HFFc6 (cell line): Measurements from ENCODE around the gene RAB3IP. TPM values are rescaled to one million over a fixed set of nuclear protein-coding genes. Genes with fewer than 3 reads are reported as not detected.
"Not testable (repeated sequence)": the region's sequence is repeated elsewhere in the genome, so short reads cannot be mapped to it uniquely, and the experiment has no call there.

Source experiments
- DNase-seq: peaks from one replicate; pipeline ENCODE4 v3.0.0-alpha.2; 2018
- H3K27ac Mint-ChIP-seq: 2 replicates; pipeline ENCODE4 v1.8.0; 2020; ENCODE audit warnings: mild to moderate bottlenecking, mixed read lengths
- H3K27me3 Mint-ChIP-seq: 2 replicates; pipeline ENCODE4 v1.8.0; 2021; ENCODE audit warnings: mild to moderate bottlenecking, moderate library complexity, mixed read lengths; ENCODE audit not compliant: insufficient read depth
- H3K36me3 Mint-ChIP-seq: 2 replicates; pipeline ENCODE4 v1.8.0; 2021; ENCODE audit warnings: low read depth, mixed read lengths
- H3K4me1 Mint-ChIP-seq: 2 replicates; pipeline ENCODE4 v1.8.0; 2020; ENCODE audit warnings: low read depth, mixed read lengths
- H3K4me3 Mint-ChIP-seq: 2 replicates; pipeline ENCODE4 v1.8.0; 2020; ENCODE audit warnings: mild to moderate bottlenecking, moderate library complexity, mixed read lengths
- H3K9me3 Mint-ChIP-seq: 2 replicates; pipeline ENCODE4 v1.8.0; 2020; ENCODE audit warnings: mild to moderate bottlenecking, mixed read lengths
- CTCF ChIP-seq: fragments of 200-600 bp; sonication (generic); IDR thresholded peaks from 2 replicates; pipeline ENCODE4 v1.5.0; 2021; ENCODE audit warnings: antibody characterized with exemption, mild to moderate bottlenecking
- total RNA-seq, 6 experiments: library from RNA; stranded (reverse); fragmentation: NEBNext Ultra II Directional; extraction: Animal tissue kit (Norgen Biotek cat#: 25700); gene quantifications; 2 replicates in 1 of 6; 3 replicates in 5 of 6; pipeline ENCODE4 v1.2.3, GENCODE V29; 2021

Gene RAB3IP
- total RNA-seq, 6 experiments from 2014 or later = 1.3 to 2.3 (median 1.4) TPM

GRCh38 chr12:69783365-69783764 lies 44.7 kb downstream of the RAB3IP start:
- no peak for TF ChIP-seq CTCF
- DNase-seq = no peak
- Mint-ChIP-seq H3K4me3 (no peak overlapping the region), H3K4me1 (no peaks in the 10 kb centered on the region), H3K27me3 (no peaks in the 10 kb centered on the region), H3K27ac (no peak overlapping the region), H3K36me3 (no peaks in the 10 kb centered on the region), H3K9me3 (peaks cover 5% of the 10 kb centered on the region)

- Mint-ChIP-seq H3K27me3 (peaks cover 1% of the 10 kb centered on the region; the same call in 1 of the 2 replicates), H3K4me3 (no peak overlapping the region), H3K36me3 (peaks cover 5% of the 10 kb centered on the region; the same call in 1 of the 2 replicates), H3K4me1 (no peaks in the 10 kb centered on the region), H3K27ac (no peak overlapping the region), H3K9me3 (peaks cover 20% of the 10 kb centered on the region)
- TF ChIP-seq CTCF = no peak
- DNase-seq = no peak
Measured at GRCh38 chr12:69789351-69789750, 50.7 kb downstream of the RAB3IP start.

- Mint-ChIP-seq H3K36me3 (peaks cover 5% of the 10 kb centered on the region; the same call in 1 of the 2 replicates), H3K4me3 (no peak overlapping the region)
Measured at GRCh38 chr12:69792533-69792932, 53.9 kb downstream of the RAB3IP start.

GRCh38 chr12:69807101-69807897 lies 68.6 kb downstream of the RAB3IP start:
- H3K27ac Mint-ChIP-seq, H3K4me3 Mint-ChIP-seq, H3K27me3 Mint-ChIP-seq, H3K4me1 Mint-ChIP-seq, H3K36me3 Mint-ChIP-seq, DNase-seq: not testable (repeated sequence)
- H3K9me3 Mint-ChIP-seq = peaks cover 24% of the 10 kb centered on the region

More at GRCh38 chr12:69792533-69792932, 53.9 kb downstream of the RAB3IP start:
- Mint-ChIP-seq H3K9me3 (peaks cover 20% of the 10 kb centered on the region), H3K27ac (no peak overlapping the region), H3K4me1 (no peaks in the 10 kb centered on the region), H3K27me3 (peaks cover 1% of the 10 kb centered on the region; the same call in 1 of the 2 replicates)
- no peak for TF ChIP-seq CTCF
- DNase-seq = no peak

- no peak overlapping the region for H3K27ac Mint-ChIP-seq
- H3K9me3 Mint-ChIP-seq = peaks cover 24% of the 10 kb centered on the region
- H3K27me3 Mint-ChIP-seq = peaks cover 1% of the 10 kb centered on the region
- H3K36me3 Mint-ChIP-seq = peaks cover 6% of the 10 kb centered on the region; the same call in 1 of the 2 replicates
- no peaks in the 10 kb centered on the region for H3K4me1 Mint-ChIP-seq
- no peak overlapping the region for H3K4me3 Mint-ChIP-seq
- no peak for DNase-seq
- no peak for TF ChIP-seq CTCF
Measured at GRCh38 chr12:69810870-69811498, 72.3 kb downstream of the RAB3IP start.

GRCh38 chr12:69816082-69816481 lies 77.4 kb downstream of the RAB3IP start:
- Mint-ChIP-seq H3K36me3 (no peaks in the 10 kb centered on the region), H3K27ac (no peak overlapping the region), H3K27me3 (no peaks in the 10 kb centered on the region; the same call in 1 of the 2 replicates), H3K9me3 (peaks cover under 1% of the 10 kb centered on the region; the same call in 1 of the 2 replicates), H3K4me3 (no peak overlapping the region), H3K4me1 (no peaks in the 10 kb centered on the region)
- DNase-seq = no peak
- no peak for TF ChIP-seq CTCF
